Measurements from ENCODE around the gene CLCNKA.
"Not testable (repeated sequence)": the region's sequence is repeated elsewhere in the genome, so short reads cannot be mapped to it uniquely, and the experiment has no call there.

Gene CLCNKA

GRCh38 chr1:16061266-16061665, 39.4 kb downstream of the CLCNKA start:
- Histone ChIP-seq H2AFZ (no peak overlapping the region), H3K27ac (no peak overlapping the region), H3K4me2 (ENCODE audit: low read length) (no peak overlapping the region), H3K4me3 (ENCODE audit: low read depth, low read length) (no peak overlapping the region), H3K27me3 (ENCODE audit: control insufficient read depth, insufficient read depth, low read length) (no peaks in the 10 kb centered on the region), H3K9ac (no peak overlapping the region), H3K79me2 (no peaks in the 10 kb centered on the region), H3K4me1 (no peaks in the 10 kb centered on the region), H3K9me3 (ENCODE audit: control insufficient read depth, low read length) (no peaks in the 10 kb centered on the region), H3K36me3 (ENCODE audit: control insufficient read depth, insufficient read depth, low read length) (no peaks in the 10 kb centered on the region)
- no peak for TF ChIP-seq CTCF (IDR thresholded peaks at IDR 0.05)

GRCh38 chr1:16061989-16062686, 40.3 kb downstream of the CLCNKA start:
- not testable (repeated sequence) for H2AFZ ChIP-seq, H3K79me2 ChIP-seq

GRCh38 chr1:16062687-16063075, 40.8 kb downstream of the CLCNKA start:
- not testable (repeated sequence) for H3K4me1 ChIP-seq; H3K36me3 ChIP-seq (ENCODE audit: control insufficient read depth, insufficient read depth, low read length); H3K27me3 ChIP-seq (ENCODE audit: control insufficient read depth, insufficient read depth, low read length); H3K9me3 ChIP-seq (ENCODE audit: control insufficient read depth, low read length); H3K4me3 ChIP-seq (ENCODE audit: low read depth, low read length); H2AFZ ChIP-seq; H3K9ac ChIP-seq; H3K27ac ChIP-seq; H3K79me2 ChIP-seq; H3K4me2 ChIP-seq (ENCODE audit: low read length)

More at GRCh38 chr1:16061989-16062686, 40.3 kb downstream of the CLCNKA start:
- not testable (repeated sequence) for H3K4me1 ChIP-seq; H3K4me3 ChIP-seq (ENCODE audit: low read depth, low read length); H3K9ac ChIP-seq; H3K4me2 ChIP-seq (ENCODE audit: low read length); H3K36me3 ChIP-seq (ENCODE audit: control insufficient read depth, insufficient read depth, low read length); H3K27me3 ChIP-seq (ENCODE audit: control insufficient read depth, insufficient read depth, low read length); H3K9me3 ChIP-seq (ENCODE audit: control insufficient read depth, low read length); H3K27ac ChIP-seq

- peaks cover 4% of the 10 kb centered on the region for H3K4me1 ChIP-seq
- no peak overlapping the region for H2AFZ ChIP-seq
- no peak overlapping the region for H3K4me3 ChIP-seq (ENCODE audit: low read depth, low read length)
- no peaks in the 10 kb centered on the region for H3K9me3 ChIP-seq (ENCODE audit: control insufficient read depth, low read length)
- no peaks in the 10 kb centered on the region for H3K79me2 ChIP-seq
- no peak overlapping the region for H3K9ac ChIP-seq
- H3K27ac ChIP-seq = no peak overlapping the region
- H3K4me2 ChIP-seq (ENCODE audit: low read length) = no peak overlapping the region
- TF ChIP-seq CTCF (IDR thresholded peaks at IDR 0.05) = no peak
- no peaks in the 10 kb centered on the region for H3K36me3 ChIP-seq (ENCODE audit: control insufficient read depth, insufficient read depth, low read length)
- H3K27me3 ChIP-seq (ENCODE audit: control insufficient read depth, insufficient read depth, low read length) = no peaks in the 10 kb centered on the region
Measured at GRCh38 chr1:16063226-16063829, 41.5 kb downstream of the CLCNKA start.

GRCh38 chr1:16063921-16064320, 42.1 kb downstream of the CLCNKA start:
- Histone ChIP-seq H3K9ac (no peak overlapping the region), H2AFZ (no peak overlapping the region), H3K27ac (no peak overlapping the region), H3K4me3 (ENCODE audit: low read depth, low read length) (no peak overlapping the region), H3K9me3 (ENCODE audit: control insufficient read depth, low read length) (no peaks in the 10 kb centered on the region), H3K79me2 (no peaks in the 10 kb centered on the region), H3K4me2 (ENCODE audit: low read length) (no peak overlapping the region), H3K27me3 (ENCODE audit: control insufficient read depth, insufficient read depth, low read length) (no peaks in the 10 kb centered on the region), H3K36me3 (ENCODE audit: control insufficient read depth, insufficient read depth, low read length) (no peaks in the 10 kb centered on the region), H3K4me1 (peaks cover 4% of the 10 kb centered on the region)
- TF ChIP-seq CTCF (IDR thresholded peaks at IDR 0.05) = no peak

All from parathyroid adenoma (tissue), 2 donors.